IPS DF 4.7 (cell line): ENCODE results near the gene TEAD1.

Source experiments
- DNase-seq: peaks from one replicate; pipeline ENCODE4 v3.0.0-alpha.2; 2013; ENCODE audit warnings: low spot score; ENCODE audit errors: extremely low read depth

The TEAD1 gene

GRCh38 chr11:12893787-12894672 lies 219.8 kb downstream of the TEAD1 start:
- no peak for DNase-seq

- DNase-seq = no peak
These were observed 223.2 kb downstream of the TEAD1 start for GRCh38 chr11:12897390-12897789.

- no peak for DNase-seq
These were observed 223.6 kb downstream of the TEAD1 start for GRCh38 chr11:12897867-12898266.

GRCh38 chr11:12900496-12900895 lies 226.3 kb downstream of the TEAD1 start:
- DNase-seq = no peak

- no peak for DNase-seq
These were observed 227.1 kb downstream of the TEAD1 start for GRCh38 chr11:12901272-12901671.

GRCh38 chr11:12901874-12902481 lies 227.8 kb downstream of the TEAD1 start:
- DNase-seq = no peak

- no peak for DNase-seq
These were observed 228.7 kb downstream of the TEAD1 start for GRCh38 chr11:12902791-12903486.

- no peak for DNase-seq
These were observed 231.2 kb downstream of the TEAD1 start for GRCh38 chr11:12905435-12905834.

DNA sequence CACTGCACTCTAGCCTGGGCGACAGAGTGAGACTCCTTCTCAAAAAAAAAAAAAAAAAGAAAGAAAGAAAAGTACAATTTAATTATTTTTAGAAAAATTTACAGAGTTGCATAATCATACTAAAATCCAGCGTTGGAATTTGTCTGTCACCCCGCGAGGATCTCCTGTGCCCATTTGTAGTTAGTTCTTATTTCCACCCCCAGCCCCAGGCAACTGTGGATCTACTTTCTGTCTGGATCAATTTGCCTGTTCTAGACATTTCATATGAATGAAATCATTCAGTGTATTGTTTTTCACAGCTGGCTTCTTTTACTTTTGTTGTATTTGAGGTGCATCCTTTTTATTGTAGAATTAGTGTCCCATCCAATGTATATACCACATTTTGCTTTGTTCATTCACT lies 232.3 kb downstream of the TEAD1 start:
- DNase-seq = no peak

DNA sequence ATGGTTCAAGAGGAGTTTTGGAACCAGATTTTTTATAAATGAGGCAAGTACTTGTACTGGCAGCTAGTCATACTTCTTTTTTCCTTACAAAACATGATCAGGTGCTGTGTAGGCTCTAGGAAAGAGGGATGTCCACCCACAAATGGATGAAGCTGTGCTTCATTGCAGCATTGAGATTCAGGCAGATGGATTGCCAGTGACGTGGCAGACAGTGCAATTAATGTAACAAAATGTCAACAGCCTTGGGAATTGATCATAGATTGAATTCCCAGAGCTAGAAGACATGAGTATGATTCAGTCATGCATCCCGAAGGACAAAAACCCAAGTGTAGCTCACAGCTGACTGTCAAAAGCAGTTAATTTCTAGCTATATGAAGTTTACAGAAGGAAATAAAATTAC lies 235.7 kb downstream of the TEAD1 start:
- no peak for DNase-seq

DNA sequence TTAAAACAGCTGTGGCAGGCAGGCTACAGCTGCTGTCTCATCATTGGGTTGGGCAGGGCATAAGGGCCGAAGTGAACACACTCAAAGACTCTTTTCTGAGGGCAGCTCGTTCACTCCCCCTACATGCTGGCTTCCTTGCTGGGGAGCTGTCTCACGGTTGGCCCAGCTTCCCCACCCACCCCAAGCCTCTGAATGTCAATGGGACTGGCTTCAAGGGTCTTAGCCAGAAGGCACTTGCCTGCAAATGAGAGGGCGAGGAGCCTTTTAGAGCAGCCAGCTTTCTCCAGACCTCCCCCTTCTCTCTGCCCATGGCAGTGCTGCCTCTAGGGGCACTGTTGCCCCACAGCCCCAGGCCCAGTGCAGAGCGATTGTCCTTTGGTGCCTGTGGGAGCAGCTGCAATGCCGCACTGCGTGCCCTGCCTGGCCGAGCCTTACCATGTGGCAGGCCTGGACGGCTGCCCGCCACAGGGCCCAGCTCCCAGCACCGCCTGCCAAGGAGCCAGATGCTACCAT lies 240.2 kb downstream of the TEAD1 start:
- DNase-seq = peak; percentile 74

- no peak for DNase-seq
These were observed 240.9 kb downstream of the TEAD1 start for GRCh38 chr11:12915093-12915492.

DNA sequence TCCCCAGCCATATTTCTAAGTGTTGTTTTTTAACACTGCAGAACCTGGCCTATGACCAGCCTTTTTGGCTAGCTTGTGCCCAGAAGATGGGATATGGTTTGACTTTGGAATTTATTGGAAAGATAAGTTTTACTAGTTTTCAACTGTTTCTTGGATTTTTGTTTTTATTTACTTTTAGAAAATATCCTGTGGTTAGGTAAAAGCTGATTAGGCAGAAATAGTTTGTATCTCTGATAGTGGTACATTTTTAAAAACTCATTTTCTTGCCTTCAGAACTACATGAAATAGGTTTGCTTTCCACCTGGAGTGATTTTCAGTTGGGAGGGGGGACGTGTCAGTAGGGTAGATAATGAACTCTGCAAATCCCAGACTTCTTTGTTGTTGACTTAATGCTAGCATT lies 243.6 kb downstream of the TEAD1 start:
- no peak for DNase-seq

GRCh38 chr11:12918667-12919066 lies 244.4 kb downstream of the TEAD1 start:
- no peak for DNase-seq

DNA sequence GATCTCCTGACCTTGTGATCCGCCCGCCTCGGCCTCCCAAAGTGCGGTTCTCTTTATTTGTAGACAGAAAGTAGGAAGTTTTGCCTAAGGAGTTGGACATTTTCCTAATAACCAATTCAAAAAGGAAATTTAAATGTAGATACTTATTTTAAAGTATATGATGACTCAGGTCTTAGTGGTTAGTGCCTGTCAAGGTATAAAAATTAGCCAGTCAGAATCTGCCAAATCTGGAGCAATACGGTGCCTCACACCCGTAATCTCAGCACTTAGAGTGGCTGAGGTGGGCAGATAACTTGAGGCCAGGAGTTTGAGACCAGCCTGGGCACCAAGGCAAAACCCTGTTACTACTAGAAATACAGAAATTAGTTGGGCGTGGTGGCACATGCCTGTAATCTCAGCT lies 248.2 kb downstream of the TEAD1 start:
- DNase-seq = no peak

- no peak for DNase-seq
These were observed 248.8 kb downstream of the TEAD1 start for GRCh38 chr11:12922980-12923507.

GRCh38 chr11:12924650-12925049 lies 250.4 kb downstream of the TEAD1 start:
- DNase-seq = no peak

DNA sequence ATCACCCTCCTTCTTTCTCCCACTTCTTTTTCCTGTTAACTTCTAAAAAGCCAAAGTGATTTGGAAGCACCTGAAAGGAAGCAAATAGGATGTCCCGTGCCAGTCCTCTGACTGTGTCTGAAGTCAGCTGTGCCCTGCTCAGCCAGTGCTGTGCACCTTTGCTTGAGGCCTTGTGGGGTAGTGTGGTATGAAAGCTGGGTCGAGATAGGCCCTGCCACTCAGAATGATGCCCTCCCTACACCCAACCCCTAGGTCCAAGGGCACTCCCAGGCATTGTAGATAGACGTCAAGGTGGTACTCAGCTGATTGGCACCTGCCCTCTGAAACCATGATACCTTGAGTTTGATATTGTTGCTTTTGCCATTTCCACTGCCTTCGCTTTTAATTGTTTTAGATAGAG lies 251.3 kb downstream of the TEAD1 start:
- DNase-seq = no peak

DNA sequence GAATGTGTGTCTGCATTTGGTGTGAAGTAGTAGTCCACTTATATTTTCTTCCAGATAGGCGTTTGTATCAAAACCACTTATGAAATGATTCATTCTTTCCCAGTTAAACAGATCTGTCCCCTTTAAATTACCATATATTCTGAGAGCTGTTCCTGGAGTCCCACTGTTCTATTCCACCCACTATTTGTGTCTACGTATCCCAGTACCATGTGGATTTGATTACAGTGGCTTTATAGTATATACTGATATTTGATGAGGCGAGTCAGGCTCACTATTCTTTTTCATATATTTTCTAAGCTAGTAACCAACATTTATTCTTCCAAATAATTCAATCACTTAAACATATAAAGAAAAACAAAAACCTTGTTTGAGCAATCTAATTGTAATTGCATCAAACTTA lies 253.0 kb downstream of the TEAD1 start:
- DNase-seq = no peak

GRCh38 chr11:12927886-12928285 lies 253.7 kb downstream of the TEAD1 start:
- no peak for DNase-seq

GRCh38 chr11:12930850-12931249 lies 256.6 kb downstream of the TEAD1 start:
- no peak for DNase-seq

DNA sequence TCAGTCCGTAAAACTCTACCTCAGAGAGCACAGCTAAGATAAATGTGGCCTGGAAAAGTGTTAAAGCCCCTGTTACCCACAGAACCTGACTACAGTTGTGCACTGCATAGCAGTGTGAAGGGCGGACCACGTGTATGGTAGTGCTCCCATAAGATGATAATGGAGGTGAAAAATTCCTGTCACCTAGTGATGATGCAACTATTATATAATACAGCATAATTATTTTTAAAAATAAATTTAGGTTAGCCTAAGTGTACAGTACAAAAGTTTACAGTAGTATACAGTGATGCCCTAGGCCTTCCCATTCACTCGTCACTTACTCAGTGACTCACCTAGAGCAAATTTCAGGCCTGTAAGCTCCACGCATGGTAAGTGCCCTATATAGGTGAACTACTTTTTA lies 258.3 kb downstream of the TEAD1 start:
- DNase-seq = no peak
